ENCODE results near the gene NCKAP5L. TPM values are rescaled to one million over a fixed set of nuclear protein-coding genes. Genes with fewer than 3 reads are reported as not detected.
"Not testable (repeated sequence)": the region's sequence is repeated elsewhere in the genome, so short reads cannot be mapped to it uniquely, and the experiment has no call there.

Gene NCKAP5L
- total RNA-seq, 2 donors from 2014 or later, result 5.5 to 7.5 TPM

GRCh38 chr12:49868449-49868848 is 40.2 kb upstream of the NCKAP5L start:
- peak in 1 of 2 donors; percentile 50 for DNase-seq (ENCODE audit: low spot score in 2 of 2)
- H3K9me3 Mint-ChIP-seq, result no peaks in the 10 kb centered on the region
- ATAC-seq, result no peak
- no peaks in the 10 kb centered on the region for H3K36me3 Mint-ChIP-seq
- H3K27ac Mint-ChIP-seq, result no peak overlapping the region

DNA sequence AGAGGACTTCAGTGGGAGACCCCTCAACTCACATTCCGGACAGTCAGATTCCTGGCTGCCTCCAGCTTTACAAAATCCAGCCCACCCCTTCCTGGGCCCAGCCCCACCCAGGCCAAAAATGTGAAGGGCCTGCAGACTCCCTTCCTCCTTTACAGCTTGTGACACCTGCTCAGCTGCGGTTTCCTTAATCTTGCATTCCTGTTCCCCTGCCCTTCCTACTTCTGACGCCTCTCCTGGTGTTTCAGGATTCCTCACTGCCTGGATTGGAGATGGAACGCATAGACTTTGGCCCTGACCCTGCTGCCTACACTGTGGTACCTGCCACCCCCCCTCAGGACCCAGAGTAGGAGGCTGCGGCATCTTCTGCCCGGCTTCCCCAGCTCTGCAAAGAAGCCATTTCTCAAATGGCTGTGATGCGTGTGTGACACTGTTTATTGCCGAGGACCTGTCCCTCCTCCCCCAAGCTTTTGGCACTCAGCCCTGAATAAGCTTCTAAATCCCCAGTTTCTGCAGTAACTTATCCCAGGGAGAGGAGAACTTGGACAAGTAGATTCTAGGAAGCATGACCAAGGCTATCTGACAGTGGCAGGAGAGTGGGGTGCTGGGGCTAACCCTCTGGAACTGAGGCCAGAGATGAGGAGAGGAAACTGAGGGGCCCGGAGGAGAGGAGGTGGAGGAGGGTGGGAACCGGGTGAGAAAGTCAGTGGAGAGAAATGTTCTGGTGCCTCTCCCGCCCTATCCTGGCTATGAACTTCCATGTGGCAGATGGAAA is 39.5 kb upstream of the NCKAP5L start:
- no peak overlapping the region for H3K27ac Mint-ChIP-seq
- H3K9me3 Mint-ChIP-seq, result no peaks in the 10 kb centered on the region
- DNase-seq (ENCODE audit: low spot score in 2 of 2), result no peak
- no peaks in the 10 kb centered on the region for H3K36me3 Mint-ChIP-seq
- ATAC-seq, result no peak

GRCh38 chr12:49866859-49867569 is 38.8 kb upstream of the NCKAP5L start:
- Mint-ChIP-seq H3K9me3 (no peaks in the 10 kb centered on the region), H3K36me3 (no peaks in the 10 kb centered on the region), H3K27ac (peak overlapping the region in 1 of 2 donors; percentile 11)
- peak; percentile 90 to 94 for ATAC-seq
- DNase-seq (ENCODE audit: low spot score in 2 of 2), result peak; percentile 75 to 86

- H3K27ac Mint-ChIP-seq, result no peak overlapping the region
- no peak for ATAC-seq
Measured at GRCh38 chr12:49865782-49866135, 37.5 kb upstream of the NCKAP5L start.

GRCh38 chr12:49865109-49865781 is 37.0 kb upstream of the NCKAP5L start:
- H3K27ac Mint-ChIP-seq, result no peak overlapping the region
- DNase-seq (ENCODE audit: low spot score in 2 of 2) (no peak), ATAC-seq (no peak)
- H3K36me3 Mint-ChIP-seq, result no peaks in the 10 kb centered on the region
- H3K9me3 Mint-ChIP-seq, result no peaks in the 10 kb centered on the region

More at GRCh38 chr12:49865782-49866135, 37.5 kb upstream of the NCKAP5L start:
- Mint-ChIP-seq H3K36me3 (no peaks in the 10 kb centered on the region), H3K9me3 (no peaks in the 10 kb centered on the region)
- DNase-seq (ENCODE audit: low spot score in 2 of 2), result no peak

GRCh38 chr12:49864798-49865090 is 36.5 kb upstream of the NCKAP5L start:
- H3K9me3 Mint-ChIP-seq, result no peaks in the 10 kb centered on the region

DNA sequence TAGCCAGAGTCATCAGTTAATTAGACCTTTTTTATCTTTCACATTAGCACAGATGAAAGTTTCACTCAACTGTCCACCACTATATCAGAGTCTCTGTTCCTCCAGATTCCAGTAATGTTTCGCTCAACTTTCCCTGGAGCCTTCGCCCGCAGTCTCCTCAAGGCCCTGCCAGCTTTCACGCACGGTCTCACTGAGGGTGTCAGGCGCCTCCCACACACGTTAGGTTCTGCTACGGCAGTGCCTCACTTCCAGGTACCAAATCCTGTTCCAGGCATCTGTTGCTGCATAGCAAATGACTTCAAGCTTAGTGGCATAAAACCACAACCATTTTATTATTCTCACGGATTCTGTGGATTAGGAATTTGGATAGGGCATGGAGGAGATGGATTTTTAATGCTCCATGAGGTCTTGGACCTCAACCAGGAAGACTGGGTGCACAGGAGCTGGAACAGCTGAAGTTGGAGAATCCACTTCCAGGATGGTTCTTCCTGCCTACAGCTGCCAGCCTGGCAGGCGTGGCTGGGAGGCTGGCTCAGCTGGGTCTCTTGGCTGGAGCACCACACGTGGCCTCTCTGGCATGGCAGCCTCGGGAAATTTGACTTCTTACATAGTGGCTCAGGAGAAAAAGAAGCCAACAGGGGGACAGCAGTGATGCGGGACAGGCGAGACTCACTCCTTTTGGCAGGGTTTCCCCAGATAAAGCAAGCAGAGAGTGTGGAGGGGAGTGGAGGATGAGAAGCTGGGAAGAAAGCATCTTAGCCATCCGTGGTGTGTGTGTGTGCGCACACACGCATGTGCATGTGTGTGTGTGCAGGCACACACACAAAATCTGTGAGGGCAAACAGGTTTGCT is 36.0 kb upstream of the NCKAP5L start:
- Mint-ChIP-seq H3K9me3 (no peaks in the 10 kb centered on the region), H3K36me3 (no peaks in the 10 kb centered on the region), H3K27ac (no peak overlapping the region)
- ATAC-seq (no peak), DNase-seq (ENCODE audit: low spot score in 2 of 2) (no peak)

More at GRCh38 chr12:49864798-49865090, 36.5 kb upstream of the NCKAP5L start:
- DNase-seq (ENCODE audit: low spot score in 2 of 2), result no peak
- no peak for ATAC-seq
- H3K27ac Mint-ChIP-seq, result no peak overlapping the region
- no peaks in the 10 kb centered on the region for H3K36me3 Mint-ChIP-seq

DNA sequence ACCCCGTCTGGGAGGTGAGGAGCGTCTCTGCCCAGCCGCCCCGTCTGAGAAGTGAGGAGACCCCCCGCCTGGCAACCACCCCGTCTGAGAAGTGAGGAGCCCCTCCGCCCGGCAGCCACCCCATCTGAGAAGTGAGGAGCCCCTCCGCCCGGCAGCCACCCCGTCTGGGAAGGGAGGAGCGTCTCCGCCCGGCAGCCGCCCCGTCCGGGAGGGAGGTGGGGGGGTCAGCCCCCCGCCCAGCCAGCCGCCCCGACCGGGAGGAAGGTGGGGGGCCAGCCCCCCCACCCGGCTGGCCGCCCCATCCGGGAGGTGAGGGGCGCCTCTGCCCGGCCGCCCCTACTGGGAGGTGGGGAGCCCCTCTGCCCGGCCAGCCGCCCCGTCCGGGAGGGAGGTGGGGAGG is 32.7 kb upstream of the NCKAP5L start:
- not testable (repeated sequence) for H3K36me3 Mint-ChIP-seq; DNase-seq (ENCODE audit: low spot score in 2 of 2); H3K9me3 Mint-ChIP-seq; ATAC-seq; H3K27ac Mint-ChIP-seq

DNA sequence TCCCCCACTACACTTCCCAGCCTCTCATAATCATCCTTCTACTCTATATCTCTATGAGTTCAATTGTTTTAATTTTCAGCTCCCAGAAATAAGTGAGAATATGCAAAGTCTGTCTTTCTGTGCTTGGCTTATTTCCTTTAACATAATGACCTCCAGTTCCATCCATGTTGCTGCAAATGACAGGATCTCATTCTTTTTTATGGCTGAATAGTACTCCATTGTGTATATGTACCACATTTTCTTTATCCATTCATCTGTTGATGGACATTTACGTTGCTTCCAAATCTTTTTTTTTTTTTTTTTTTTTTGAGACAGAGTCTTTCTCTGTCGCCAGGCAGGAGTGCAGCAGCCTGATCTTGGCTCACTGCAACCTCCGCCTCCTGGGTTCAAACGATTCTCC is 27.7 kb upstream of the NCKAP5L start:
- H3K9me3 Mint-ChIP-seq; ATAC-seq; DNase-seq (ENCODE audit: low spot score in 2 of 2); H3K27ac Mint-ChIP-seq; H3K36me3 Mint-ChIP-seq: not testable (repeated sequence)

DNA sequence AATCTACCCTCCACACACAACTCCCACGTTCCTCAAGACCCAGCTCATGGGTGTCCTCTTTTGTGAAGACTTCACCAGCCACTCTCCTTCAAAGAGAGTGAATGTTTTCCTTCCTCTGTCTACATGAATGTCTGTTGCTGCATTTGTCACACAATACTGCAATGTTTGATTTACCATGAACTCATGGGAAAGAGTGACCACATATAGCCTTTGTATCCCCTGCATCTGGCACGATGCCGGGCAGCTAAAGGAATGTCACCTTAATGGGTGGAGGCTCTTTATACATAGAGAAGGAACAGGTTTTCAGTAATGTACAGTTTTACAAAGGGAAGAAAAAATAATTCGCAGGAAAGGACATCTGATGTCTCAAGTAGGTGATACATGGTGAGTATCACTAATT is 26.8 kb upstream of the NCKAP5L start:
- Mint-ChIP-seq H3K36me3 (no peaks in the 10 kb centered on the region), H3K27ac (no peak overlapping the region), H3K9me3 (no peaks in the 10 kb centered on the region)
- ATAC-seq, result no peak
- no peak for DNase-seq (ENCODE audit: low spot score in 2 of 2)

GRCh38 chr12:49853671-49854070 is 25.5 kb upstream of the NCKAP5L start:
- no peak for DNase-seq (ENCODE audit: low spot score in 2 of 2)
- Mint-ChIP-seq H3K9me3 (no peaks in the 10 kb centered on the region), H3K27ac (no peak overlapping the region), H3K36me3 (no peaks in the 10 kb centered on the region)
- no peak for ATAC-seq

GRCh38 chr12:49847161-49847560 is 18.9 kb upstream of the NCKAP5L start:
- DNase-seq (ENCODE audit: low spot score in 2 of 2) (no peak), ATAC-seq (no peak)
- Mint-ChIP-seq H3K9me3 (peaks cover 0 to 5% of the 10 kb centered on the region in 2 donors), H3K36me3 (peaks cover 0 to 5% of the 10 kb centered on the region in 2 donors), H3K27ac (peak overlapping the region in 1 of 2 donors; percentile 39)

GRCh38 chr12:49846032-49846431 is 17.8 kb upstream of the NCKAP5L start:
- peaks cover 0 to 13% of the 10 kb centered on the region in 2 donors for H3K36me3 Mint-ChIP-seq

DNA sequence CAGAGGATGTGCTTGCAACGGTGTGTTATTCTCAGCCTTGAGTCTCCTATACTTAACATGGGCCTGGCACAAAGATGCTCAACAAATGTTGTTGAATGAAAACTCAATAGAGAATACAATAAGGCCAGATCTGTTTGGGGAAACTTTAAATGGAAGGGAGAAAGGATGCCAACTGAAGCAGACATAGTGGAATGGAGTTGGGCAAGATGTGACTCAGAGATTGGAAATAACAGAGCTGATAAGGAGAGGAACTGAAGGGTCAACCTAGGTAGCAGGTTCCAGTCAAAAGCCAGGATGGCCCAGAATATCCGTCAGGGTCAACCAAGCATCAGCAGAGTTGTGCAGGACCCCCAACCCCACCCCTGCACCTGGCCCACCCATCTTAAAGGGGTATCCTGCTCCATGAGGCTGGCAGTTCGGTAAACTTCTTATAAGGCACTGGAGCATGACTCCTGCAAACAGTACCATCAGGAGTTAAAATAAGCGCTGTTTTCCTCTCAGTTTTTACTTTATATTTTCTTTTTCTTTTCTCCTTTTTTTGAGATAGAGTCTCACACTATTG is 15.7 kb upstream of the NCKAP5L start:
- ATAC-seq (no peak), DNase-seq (ENCODE audit: low spot score in 2 of 2) (no peak)
- Mint-ChIP-seq H3K36me3 (peaks cover 0 to 13% of the 10 kb centered on the region in 2 donors), H3K27ac (peak overlapping the region in 1 of 2 donors; percentile 94), H3K9me3 (peaks cover 0 to 5% of the 10 kb centered on the region in 2 donors)

More at GRCh38 chr12:49846032-49846431, 17.8 kb upstream of the NCKAP5L start:
- ATAC-seq, result no peak
- H3K9me3 Mint-ChIP-seq, result peaks cover 0 to 5% of the 10 kb centered on the region in 2 donors
- no peak for DNase-seq (ENCODE audit: low spot score in 2 of 2)
- no peak overlapping the region for H3K27ac Mint-ChIP-seq

DNA sequence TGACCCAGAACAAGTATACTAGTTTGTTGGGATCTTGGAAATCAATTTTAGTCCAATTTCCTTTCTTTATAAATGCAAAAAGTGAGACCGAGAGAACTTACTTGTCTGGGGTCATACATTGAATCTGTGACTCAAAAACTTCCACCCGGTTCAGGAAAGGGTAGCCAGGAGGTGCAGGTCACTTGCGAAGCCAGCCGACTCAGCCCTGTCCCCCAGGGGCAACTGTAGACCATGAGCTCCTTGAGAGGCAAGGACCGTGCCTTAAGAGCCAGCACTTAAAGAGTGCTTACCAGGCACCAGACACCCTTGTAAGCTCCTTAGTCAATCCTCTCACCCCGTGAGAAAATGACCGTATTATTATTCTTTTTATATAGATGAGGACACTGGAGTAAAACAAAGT is 15.2 kb upstream of the NCKAP5L start:
- ATAC-seq, result no peak
- Mint-ChIP-seq H3K27ac (peak overlapping the region; percentile 94 to 99), H3K36me3 (peaks cover 0 to 13% of the 10 kb centered on the region in 2 donors)

More for the DNA sequence above, 15.2 kb upstream of the NCKAP5L start:
- peaks cover 0 to 5% of the 10 kb centered on the region in 2 donors for H3K9me3 Mint-ChIP-seq
- no peak for DNase-seq (ENCODE audit: low spot score in 2 of 2)

Measured in activated naive CD4-positive, alpha-beta T cell treated with anti-CD3 and anti-CD28 coated beads, Interleukin-2, amount 50 U/mL, for 72 hours (primary cell).